ENCODE data around the gene MYADML2. TPM values are rescaled to one million over a fixed set of nuclear protein-coding genes. Genes with fewer than 3 reads are reported as not detected.

The MYADML2 gene
- total and polyA plus RNA-seq, 2 experiments from 2014 or later = 0.70 to 1.7 TPM

DNA sequence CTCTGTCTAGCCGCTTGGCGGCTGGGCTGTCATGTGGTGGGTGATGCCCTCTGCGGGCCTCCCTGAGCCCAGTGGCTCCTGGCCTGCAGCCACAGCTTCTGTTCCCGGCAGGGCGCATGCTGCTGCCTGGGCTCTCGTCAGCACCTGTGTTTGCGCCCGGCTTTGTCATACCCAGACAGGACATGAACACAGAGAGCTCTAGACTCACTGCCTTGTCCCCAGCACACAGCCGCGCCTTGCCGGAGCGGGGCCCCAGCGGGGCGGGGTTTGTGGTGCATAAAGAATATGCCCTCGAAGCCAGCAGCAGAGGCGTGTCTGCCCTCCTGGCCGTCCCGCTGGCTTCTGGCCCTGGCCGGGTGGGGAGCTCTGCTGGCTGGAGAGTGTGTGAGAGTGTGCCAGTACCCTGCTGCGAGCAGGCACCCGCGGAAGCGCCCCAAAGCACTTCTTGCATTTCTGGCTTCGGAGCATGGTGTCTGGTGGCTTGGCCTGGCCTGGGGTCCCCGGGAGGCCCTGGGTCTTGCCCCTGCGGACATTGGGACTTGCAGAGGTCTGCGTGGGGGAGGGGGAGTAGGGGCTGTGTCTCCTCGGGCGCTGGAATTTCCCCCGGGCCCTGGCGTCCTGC is 44.8 kb upstream of the MYADML2 start:
- Histone ChIP-seq H3K4me3 (no peak overlapping the region), H3F3A (replicated peaks; ENCODE audit: low read depth) (0 out of 2 replicates have a peak, but pooled peaks cover 3% of the 10 kb centered on the region), H3K4me2 (peak overlapping the region; percentile 62; the same call in 1 of the 2 replicates), H2AFZ (no peak overlapping the region), H4K20me1 (replicated peaks; ENCODE audit: insufficient read depth) (peaks cover 6% of the 10 kb centered on the region), H3K27me3 (ENCODE audit: insufficient read depth) (no peaks in the 10 kb centered on the region), H3K9me2 (ENCODE audit: insufficient read depth) (no peaks in the 10 kb centered on the region), H3K79me2 (replicated peaks; ENCODE audit: insufficient read depth) (no peaks in the 10 kb centered on the region), H3K27ac (ENCODE audit: low read depth) (no peak overlapping the region), H3K36me3 (ENCODE audit: insufficient read depth) (no peaks in the 10 kb centered on the region), H3K4me1 (ENCODE audit: insufficient read depth) (peaks cover 11% of the 10 kb centered on the region; the same call in 1 of the 2 replicates)
- H3K27ac Mint-ChIP-seq = no peak overlapping the region; the same call in 1 of the 2 replicates
- peaks cover 27% of the 10 kb centered on the region for H3K4me1 Mint-ChIP-seq
- TF ChIP-seq, protein P1, sequence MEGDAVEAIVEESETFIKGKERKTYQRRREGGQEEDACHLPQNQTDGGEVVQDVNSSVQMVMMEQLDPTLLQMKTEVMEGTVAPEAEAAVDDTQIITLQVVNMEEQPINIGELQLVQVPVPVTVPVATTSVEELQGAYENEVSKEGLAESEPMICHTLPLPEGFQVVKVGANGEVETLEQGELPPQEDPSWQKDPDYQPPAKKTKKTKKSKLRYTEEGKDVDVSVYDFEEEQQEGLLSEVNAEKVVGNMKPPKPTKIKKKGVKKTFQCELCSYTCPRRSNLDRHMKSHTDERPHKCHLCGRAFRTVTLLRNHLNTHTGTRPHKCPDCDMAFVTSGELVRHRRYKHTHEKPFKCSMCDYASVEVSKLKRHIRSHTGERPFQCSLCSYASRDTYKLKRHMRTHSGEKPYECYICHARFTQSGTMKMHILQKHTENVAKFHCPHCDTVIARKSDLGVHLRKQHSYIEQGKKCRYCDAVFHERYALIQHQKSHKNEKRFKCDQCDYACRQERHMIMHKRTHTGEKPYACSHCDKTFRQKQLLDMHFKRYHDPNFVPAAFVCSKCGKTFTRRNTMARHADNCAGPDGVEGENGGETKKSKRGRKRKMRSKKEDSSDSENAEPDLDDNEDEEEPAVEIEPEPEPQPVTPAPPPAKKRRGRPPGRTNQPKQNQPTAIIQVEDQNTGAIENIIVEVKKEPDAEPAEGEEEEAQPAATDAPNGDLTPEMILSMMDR (conservative IDR thresholded peaks at IDR 0.05; ENCODE audit: low read depth in 2 of 2) = no peak
- TF ChIP-seq EZH2phosphoT487 (IDR thresholded peaks at IDR 0.05; ENCODE audit: unreplicated experiment) (no peak), ZNF331 (CRISPR knock-in tag; IDR thresholded peaks at IDR 0.05; ENCODE audit: low read depth) (no peak), POLR2AphosphoS5 (IDR thresholded peaks at IDR 0.05; ENCODE audit: low read depth) (no peak), JUNB (IDR thresholded peaks at IDR 0.05; ENCODE audit: unreplicated experiment) (no peak), CREB1 (CRISPR knock-in tag; IDR thresholded peaks at IDR 0.05; ENCODE audit: low read depth) (no peak), ZNF114 (CRISPR knock-in tag; IDR thresholded peaks at IDR 0.05) (no peak), EZH2 (IDR thresholded peaks at IDR 0.05; ENCODE audit: low read depth, unreplicated experiment) (no peak), STAT1 (IDR thresholded peaks at IDR 0.05; ENCODE audit: unreplicated experiment) (no peak), NANOG (IDR thresholded peaks at IDR 0.05; ENCODE audit: borderline replicate concordance) (no peak)
- TF ChIP-seq, protein P2, sequence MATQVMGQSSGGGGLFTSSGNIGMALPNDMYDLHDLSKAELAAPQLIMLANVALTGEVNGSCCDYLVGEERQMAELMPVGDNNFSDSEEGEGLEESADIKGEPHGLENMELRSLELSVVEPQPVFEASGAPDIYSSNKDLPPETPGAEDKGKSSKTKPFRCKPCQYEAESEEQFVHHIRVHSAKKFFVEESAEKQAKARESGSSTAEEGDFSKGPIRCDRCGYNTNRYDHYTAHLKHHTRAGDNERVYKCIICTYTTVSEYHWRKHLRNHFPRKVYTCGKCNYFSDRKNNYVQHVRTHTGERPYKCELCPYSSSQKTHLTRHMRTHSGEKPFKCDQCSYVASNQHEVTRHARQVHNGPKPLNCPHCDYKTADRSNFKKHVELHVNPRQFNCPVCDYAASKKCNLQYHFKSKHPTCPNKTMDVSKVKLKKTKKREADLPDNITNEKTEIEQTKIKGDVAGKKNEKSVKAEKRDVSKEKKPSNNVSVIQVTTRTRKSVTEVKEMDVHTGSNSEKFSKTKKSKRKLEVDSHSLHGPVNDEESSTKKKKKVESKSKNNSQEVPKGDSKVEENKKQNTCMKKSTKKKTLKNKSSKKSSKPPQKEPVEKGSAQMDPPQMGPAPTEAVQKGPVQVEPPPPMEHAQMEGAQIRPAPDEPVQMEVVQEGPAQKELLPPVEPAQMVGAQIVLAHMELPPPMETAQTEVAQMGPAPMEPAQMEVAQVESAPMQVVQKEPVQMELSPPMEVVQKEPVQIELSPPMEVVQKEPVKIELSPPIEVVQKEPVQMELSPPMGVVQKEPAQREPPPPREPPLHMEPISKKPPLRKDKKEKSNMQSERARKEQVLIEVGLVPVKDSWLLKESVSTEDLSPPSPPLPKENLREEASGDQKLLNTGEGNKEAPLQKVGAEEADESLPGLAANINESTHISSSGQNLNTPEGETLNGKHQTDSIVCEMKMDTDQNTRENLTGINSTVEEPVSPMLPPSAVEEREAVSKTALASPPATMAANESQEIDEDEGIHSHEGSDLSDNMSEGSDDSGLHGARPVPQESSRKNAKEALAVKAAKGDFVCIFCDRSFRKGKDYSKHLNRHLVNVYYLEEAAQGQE (IDR thresholded peaks at IDR 0.05; ENCODE audit: unreplicated experiment) = no peak
- TF ChIP-seq, protein P3, sequence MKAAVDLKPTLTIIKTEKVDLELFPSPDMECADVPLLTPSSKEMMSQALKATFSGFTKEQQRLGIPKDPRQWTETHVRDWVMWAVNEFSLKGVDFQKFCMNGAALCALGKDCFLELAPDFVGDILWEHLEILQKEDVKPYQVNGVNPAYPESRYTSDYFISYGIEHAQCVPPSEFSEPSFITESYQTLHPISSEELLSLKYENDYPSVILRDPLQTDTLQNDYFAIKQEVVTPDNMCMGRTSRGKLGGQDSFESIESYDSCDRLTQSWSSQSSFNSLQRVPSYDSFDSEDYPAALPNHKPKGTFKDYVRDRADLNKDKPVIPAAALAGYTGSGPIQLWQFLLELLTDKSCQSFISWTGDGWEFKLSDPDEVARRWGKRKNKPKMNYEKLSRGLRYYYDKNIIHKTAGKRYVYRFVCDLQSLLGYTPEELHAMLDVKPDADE (IDR thresholded peaks at IDR 0.05) = no peak
- TF ChIP-seq, protein P4, sequence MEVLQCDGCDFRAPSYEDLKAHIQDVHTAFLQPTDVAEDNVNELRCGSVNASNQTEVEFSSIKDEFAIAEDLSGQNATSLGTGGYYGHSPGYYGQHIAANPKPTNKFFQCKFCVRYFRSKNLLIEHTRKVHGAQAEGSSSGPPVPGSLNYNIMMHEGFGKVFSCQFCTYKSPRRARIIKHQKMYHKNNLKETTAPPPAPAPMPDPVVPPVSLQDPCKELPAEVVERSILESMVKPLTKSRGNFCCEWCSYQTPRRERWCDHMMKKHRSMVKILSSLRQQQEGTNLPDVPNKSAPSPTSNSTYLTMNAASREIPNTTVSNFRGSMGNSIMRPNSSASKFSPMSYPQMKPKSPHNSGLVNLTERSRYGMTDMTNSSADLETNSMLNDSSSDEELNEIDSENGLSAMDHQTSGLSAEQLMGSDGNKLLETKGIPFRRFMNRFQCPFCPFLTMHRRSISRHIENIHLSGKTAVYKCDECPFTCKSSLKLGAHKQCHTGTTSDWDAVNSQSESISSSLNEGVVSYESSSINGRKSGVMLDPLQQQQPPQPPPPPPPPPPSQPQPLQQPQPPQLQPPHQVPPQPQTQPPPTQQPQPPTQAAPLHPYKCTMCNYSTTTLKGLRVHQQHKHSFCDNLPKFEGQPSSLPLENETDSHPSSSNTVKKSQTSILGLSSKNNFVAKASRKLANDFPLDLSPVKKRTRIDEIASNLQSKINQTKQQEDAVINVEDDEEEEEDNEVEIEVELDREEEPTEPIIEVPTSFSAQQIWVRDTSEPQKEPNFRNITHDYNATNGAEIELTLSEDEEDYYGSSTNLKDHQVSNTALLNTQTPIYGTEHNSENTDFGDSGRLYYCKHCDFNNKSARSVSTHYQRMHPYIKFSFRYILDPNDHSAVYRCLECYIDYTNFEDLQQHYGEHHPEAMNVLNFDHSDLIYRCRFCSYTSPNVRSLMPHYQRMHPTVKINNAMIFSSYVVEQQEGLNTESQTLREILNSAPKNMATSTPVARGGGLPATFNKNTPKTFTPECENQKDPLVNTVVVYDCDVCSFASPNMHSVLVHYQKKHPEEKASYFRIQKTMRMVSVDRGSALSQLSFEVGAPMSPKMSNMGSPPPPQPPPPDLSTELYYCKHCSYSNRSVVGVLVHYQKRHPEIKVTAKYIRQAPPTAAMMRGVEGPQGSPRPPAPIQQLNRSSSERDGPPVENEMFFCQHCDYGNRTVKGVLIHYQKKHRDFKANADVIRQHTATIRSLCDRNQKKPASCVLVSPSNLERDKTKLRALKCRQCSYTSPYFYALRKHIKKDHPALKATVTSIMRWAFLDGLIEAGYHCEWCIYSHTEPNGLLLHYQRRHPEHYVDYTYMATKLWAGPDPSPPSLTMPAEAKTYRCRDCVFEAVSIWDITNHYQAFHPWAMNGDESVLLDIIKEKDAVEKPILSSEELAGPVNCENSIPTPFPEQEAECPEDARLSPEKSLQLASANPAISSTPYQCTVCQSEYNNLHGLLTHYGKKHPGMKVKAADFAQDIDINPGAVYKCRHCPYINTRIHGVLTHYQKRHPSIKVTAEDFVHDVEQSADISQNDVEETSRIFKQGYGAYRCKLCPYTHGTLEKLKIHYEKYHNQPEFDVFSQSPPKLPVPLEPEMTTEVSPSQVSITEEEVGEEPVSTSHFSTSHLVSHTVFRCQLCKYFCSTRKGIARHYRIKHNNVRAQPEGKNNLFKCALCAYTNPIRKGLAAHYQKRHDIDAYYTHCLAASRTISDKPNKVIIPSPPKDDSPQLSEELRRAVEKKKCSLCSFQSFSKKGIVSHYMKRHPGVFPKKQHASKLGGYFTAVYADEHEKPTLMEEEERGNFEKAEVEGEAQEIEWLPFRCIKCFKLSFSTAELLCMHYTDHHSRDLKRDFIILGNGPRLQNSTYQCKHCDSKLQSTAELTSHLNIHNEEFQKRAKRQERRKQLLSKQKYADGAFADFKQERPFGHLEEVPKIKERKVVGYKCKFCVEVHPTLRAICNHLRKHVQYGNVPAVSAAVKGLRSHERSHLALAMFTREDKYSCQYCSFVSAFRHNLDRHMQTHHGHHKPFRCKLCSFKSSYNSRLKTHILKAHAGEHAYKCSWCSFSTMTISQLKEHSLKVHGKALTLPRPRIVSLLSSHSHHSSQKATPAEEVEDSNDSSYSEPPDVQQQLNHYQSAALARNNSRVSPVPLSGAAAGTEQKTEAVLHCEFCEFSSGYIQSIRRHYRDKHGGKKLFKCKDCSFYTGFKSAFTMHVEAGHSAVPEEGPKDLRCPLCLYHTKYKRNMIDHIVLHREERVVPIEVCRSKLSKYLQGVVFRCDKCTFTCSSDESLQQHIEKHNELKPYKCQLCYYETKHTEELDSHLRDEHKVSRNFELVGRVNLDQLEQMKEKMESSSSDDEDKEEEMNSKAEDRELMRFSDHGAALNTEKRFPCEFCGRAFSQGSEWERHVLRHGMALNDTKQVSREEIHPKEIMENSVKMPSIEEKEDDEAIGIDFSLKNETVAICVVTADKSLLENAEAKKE (CRISPR knock-in tag; IDR thresholded peaks at IDR 0.05) = no peak
- ATAC-seq (peak; percentile 58), DNase-seq (ENCODE audit: low spot score) (no peak)
- no peaks in the 10 kb centered on the region for H3K9me3 Mint-ChIP-seq
- H3K36me3 Mint-ChIP-seq (ENCODE audit: low read depth) = peaks cover 10% of the 10 kb centered on the region
- peaks cover 12% of the 10 kb centered on the region for H3K27me3 Mint-ChIP-seq (ENCODE audit: insufficient read depth, low read depth, poor library complexity)
- no peak overlapping the region for H3K4me3 Mint-ChIP-seq

Data from GM23338 (cell line).